GM12874 (cell line): Measurements from ENCODE around the gene SMAD2.

Experiments
- CTCF ChIP-seq: IDR thresholded peaks from 2 replicates; pipeline ENCODE4 v1.5.1; 2011; ENCODE audit warnings: low read depth, mild to moderate bottlenecking, control low read depth, low read length, moderate library complexity; ENCODE audit not compliant: insufficient read depth

The SMAD2 gene

GRCh38 chr18:47946889-47947288, 16.4 kb upstream of the SMAD2 start:
- TF ChIP-seq CTCF = no peak

GRCh38 chr18:47944972-47945852, 14.8 kb upstream of the SMAD2 start:
- TF ChIP-seq CTCF = no peak

GRCh38 chr18:47936952-47937351, 6.5 kb upstream of the SMAD2 start:
- TF ChIP-seq CTCF = no peak

GRCh38 chr18:47935321-47936055, 5.0 kb upstream of the SMAD2 start:
- no peak for TF ChIP-seq CTCF

- TF ChIP-seq CTCF = no peak
These were observed 2.1 kb upstream of the SMAD2 start for GRCh38 chr18:47932603-47933002.

GRCh38 chr18:47932190-47932589, 1.7 kb upstream of the SMAD2 start:
- no peak for TF ChIP-seq CTCF

GRCh38 chr18:47931718-47932103, 1.3 kb upstream of the SMAD2 start:
- 0 out of 2 replicates have a peak, but pooled peaks have one; percentile 16 for TF ChIP-seq CTCF
